ENCODE data around the gene CNTNAP4.

Gene CNTNAP4

GRCh38 chr16:76490036-76490639 is 212.9 kb downstream of the CNTNAP4 start:
- no peak for DNase-seq (ENCODE audit: low read depth)

DNA sequence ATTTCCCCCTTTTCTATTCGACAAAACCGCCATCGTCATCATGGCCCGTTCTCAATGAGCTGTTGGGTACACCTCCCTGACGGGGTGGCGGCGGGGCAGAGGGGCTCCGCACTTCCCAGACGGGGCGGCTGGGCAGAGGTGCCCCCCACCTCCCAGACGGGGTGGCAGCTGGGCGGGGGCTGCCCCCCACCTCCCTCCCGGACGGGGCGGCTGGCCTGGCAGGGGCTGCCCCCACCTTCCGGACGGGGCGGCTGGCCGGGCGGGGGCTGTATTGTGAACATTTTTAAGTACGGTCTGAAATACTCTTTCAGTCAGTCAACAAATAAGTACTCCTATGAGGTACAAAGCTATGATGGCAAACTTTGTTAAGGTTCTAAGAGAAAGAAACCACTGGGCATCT is 222.8 kb downstream of the CNTNAP4 start:
- no peak for DNase-seq (ENCODE audit: low read depth)

- DNase-seq (ENCODE audit: low read depth) = no peak
These were observed 224.9 kb downstream of the CNTNAP4 start for GRCh38 chr16:76502063-76502462.

GRCh38 chr16:76502555-76502954 is 225.4 kb downstream of the CNTNAP4 start:
- DNase-seq (ENCODE audit: low read depth) = no peak

- no peak for DNase-seq (ENCODE audit: low read depth)
These were observed 225.9 kb downstream of the CNTNAP4 start for GRCh38 chr16:76503091-76503490.

GRCh38 chr16:76511203-76511602 is 234.0 kb downstream of the CNTNAP4 start:
- no peak for DNase-seq (ENCODE audit: low read depth)

GRCh38 chr16:76518781-76519180 is 241.6 kb downstream of the CNTNAP4 start:
- no peak for DNase-seq (ENCODE audit: low read depth)

- DNase-seq (ENCODE audit: low read depth) = no peak
These were observed 247.2 kb downstream of the CNTNAP4 start for GRCh38 chr16:76524356-76524755.

DNA sequence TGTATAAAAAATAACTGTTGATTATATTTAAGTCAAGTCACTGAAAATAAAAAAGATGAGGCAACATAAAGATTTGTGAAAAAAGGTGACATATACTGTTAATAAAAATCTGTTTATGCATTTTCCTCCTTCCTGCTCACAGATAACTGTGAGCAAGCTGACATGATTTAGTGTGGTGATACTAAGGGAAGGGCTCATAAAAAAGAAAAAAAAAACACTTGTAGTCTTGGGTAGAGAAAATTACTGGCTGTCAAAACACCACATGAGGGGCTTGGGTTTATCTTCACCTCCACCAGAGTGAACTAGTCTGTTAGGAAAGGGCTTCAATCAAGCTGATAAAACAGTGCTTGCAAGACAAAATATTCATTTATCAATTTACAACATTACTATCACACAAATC is 247.6 kb downstream of the CNTNAP4 start:
- DNase-seq (ENCODE audit: low read depth) = no peak

GRCh38 chr16:76527244-76527643 is 250.0 kb downstream of the CNTNAP4 start:
- DNase-seq (ENCODE audit: low read depth) = no peak

DNA sequence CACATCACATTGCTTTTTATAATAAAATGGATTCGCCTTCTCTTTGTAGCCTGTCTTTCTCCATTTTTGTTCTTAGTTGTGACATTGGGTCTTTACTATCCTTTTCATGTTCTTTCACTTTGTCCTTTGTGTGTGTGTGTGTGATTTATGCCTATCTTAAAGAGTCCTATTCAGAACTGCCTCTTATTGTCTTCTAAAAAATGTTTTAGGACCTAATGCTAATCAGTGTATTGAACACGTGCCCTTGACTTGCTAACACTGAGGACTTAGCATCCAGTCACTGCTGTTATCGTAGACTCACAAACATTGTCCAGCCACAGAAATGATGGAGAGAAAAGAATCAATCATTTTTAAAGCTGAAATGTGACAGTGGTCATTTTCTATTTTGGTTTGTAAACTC is 251.9 kb downstream of the CNTNAP4 start:
- no peak for DNase-seq (ENCODE audit: low read depth)

DNA sequence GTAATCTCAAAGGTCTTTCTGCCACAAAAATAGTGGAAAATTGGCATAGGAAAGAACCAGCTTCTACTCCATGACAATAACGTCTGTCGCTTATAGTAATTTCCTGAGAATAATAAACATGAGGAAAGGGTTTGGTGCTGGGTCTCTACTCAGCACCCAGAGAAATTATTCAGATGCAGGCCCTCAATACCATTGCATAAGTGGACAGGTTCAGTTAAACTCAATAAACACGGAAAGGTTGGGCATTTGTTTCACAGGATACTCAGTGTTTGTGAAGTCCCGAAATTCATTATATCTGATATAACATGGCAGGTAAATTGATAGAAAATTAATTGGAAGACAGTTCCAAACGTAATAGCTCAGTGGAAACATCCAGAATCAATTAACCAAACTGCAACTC is 254.0 kb downstream of the CNTNAP4 start:
- DNase-seq (ENCODE audit: low read depth) = no peak

GRCh38 chr16:76532188-76532973 is 255.2 kb downstream of the CNTNAP4 start:
- no peak for DNase-seq (ENCODE audit: low read depth)

DNA sequence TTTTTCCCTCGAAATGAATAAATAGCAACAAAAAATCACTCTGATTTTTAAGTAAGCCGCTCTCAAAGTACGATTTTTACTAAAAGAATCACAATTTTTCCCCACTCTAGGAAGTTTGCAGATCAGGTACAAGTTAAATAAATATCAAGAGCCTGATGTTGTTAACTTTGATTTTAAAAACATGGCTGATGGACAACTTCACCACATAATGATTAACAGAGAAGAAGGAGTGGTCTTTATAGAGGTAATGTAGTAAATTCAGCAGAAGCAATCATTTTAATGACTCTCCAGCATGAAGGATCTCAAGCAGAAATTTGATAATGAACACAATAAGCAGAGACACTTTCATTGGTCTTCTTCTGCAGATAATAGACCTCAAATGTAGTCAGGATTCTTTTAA is 262.4 kb downstream of the CNTNAP4 start:
- DNase-seq (ENCODE audit: low read depth) = no peak

GRCh38 chr16:76541070-76541469 is 263.9 kb downstream of the CNTNAP4 start:
- DNase-seq (ENCODE audit: low read depth) = no peak

DNA sequence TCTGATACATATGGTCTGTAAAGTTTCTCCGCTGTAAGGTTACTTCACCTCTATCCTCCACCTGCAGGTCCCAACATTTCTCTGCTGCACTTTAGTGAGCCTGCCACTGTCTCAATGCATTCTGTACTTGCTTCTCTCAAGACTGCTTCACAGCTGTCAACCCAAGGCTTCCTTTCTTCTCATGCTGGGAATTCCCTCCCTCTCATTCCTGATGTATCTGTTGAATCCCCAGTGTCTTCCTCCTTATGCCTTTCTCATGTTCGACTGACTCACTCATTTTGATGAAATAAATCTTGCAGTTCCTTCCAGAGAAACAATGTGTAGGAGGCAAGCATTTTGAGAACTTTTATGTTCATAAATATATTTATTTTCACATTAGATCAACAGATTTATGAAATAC is 288.3 kb downstream of the CNTNAP4 start:
- DNase-seq (ENCODE audit: low read depth) = no peak

- DNase-seq (ENCODE audit: low read depth) = no peak
These were observed 294.6 kb downstream of the CNTNAP4 start for GRCh38 chr16:76571755-76572154.

- no peak for DNase-seq (ENCODE audit: low read depth)
These were observed 296.1 kb downstream of the CNTNAP4 start for GRCh38 chr16:76573281-76573680.

GRCh38 chr16:76574651-76575050 is 297.4 kb downstream of the CNTNAP4 start:
- no peak for DNase-seq (ENCODE audit: low read depth)

DNA sequence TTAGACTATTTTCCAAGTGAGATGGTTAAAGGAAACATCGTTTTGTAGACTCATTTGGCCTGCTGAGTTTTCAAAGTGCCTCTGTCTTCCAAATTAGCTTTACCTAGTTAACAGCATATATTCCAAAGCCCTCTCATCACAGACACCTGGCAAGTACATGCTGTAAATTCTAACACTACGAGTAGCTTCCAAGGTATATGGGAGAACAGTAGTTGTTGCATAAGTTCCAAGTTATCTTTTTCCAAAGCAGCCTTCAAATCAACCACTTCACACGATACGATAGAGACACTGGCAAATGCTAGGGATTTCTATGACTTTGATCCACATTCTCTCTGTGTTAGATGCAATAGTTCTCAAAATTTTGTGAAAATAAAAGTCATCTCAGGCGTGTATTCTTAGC is 299.3 kb downstream of the CNTNAP4 start:
- DNase-seq (ENCODE audit: low read depth) = no peak

DNA sequence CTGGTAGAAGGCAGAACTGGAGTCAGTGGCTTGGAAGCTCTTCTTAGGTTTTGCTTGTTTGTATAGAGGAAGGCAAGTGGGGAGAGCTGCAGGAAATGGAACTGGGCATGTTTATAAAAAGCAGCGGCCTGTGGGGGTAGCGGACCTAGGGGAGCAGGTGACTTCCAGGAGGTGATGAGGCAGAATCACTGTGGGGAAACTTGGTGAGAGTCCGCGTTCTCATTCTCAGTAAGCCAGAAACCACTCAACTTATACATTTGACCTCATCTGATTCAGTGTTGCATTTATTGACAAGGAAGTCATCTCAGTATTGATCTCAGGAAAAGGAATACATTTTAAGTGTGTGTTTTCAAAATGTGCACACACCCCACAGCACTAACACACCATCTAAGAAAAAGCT is 299.8 kb downstream of the CNTNAP4 start:
- DNase-seq (ENCODE audit: low read depth) = no peak

DNA sequence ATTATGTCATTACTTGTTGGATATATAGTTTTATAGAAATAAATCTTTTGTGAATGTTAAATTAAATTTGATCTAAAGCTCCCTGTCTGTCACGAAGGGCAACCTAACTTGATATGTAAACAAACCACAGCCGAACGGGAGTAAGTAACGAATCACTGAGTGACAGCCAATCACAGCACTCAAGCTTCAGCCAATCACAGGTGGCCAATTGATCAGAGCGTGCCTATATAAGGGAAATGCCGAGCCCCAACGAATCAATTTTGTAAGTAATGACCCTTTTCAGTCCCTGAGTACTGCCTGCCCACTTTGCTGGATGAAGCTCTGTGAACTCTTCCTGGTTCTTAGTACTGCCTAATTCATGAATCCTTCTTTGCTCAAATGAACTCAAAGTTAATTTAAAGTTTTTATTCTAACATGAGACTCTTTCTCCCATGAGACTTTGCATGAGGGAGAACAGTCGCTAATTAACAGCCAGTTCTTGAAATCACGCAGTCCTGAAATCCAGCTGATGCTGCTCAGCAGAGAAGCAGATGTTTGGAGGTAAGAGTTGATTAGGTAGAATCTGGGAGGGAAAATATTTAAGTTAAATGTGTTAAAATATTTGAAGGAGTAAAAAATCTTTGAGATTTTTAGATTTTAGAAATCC is 302.2 kb downstream of the CNTNAP4 start:
- DNase-seq (ENCODE audit: low read depth) = no peak

- no peak for DNase-seq (ENCODE audit: low read depth)
These were observed 306.3 kb downstream of the CNTNAP4 start for GRCh38 chr16:76583466-76583865.

Measured in GM04503 (cell line).